Measurements from ENCODE around the gene RERGL.

Gene RERGL, protein sequence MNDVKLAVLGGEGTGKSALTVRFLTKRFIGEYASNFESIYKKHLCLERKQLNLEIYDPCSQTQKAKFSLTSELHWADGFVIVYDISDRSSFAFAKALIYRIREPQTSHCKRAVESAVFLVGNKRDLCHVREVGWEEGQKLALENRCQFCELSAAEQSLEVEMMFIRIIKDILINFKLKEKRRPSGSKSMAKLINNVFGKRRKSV
- total RNA-seq = 0 to 0.11 (median 0) reads per million in 9 experiments

DNA sequence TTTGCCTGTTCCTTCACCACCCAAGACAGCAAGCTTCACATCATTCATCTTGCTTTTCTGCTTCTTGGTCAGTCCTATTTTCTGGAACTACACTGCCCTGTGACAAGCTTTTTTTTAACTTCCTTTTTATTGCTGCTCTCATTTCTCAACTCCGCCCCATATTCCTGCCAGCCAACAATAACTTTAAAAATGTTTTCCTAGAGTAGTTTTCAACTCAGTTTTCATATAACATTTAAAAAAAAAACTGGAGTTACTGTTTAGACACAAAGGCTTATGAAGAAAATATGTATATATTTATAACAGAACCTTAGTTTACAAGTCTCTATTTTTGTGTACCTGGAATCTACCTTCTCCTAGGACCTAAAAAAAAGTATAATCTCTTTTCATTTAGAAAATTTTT is at the start of gene RERGL:
TSS of gene RERGL (minus strand) at position 101 of the 400 bp plus-strand sequence. CDS start at position 48, 53 bp downstream.
- Mint-ChIP-seq H3K4me3 (no peak within 1 kb of the TSS), H3K27ac (no peak within 1 kb of the TSS), H3K27me3 (no peaks in the 10 kb centered on the region), H3K9me3 (peaks cover 2 to 9% of the 10 kb centered on the region in 2 donors), H3K4me1 (ENCODE audit: low read depth in 2 of 2) (no peaks in the 10 kb centered on the region), H3K36me3 (ENCODE audit: insufficient read depth) (no peaks in the 10 kb centered on the region)
- no peak for ATAC-seq (replicated peaks)
- no peak for DNase-seq

DNA sequence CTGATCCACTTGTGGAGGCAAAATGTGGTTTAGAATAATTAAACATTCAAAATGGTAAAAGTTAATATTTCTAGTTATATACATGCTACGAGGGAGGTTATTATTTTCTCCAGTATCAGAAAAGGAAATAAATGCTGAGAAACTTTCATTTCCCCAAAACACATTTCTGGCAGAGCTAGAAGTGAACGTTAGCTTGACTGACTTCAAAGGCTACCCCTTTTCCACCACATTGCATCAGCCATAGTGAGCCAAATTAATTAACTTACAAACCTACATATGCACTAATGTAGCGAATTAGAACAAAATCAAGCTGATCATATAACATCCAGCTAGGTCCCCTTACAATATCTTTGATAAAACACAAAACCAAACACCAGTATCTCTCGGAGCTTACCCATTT is 49.3 kb upstream of the RERGL start:
- Mint-ChIP-seq H3K36me3 (ENCODE audit: insufficient read depth) (no peaks in the 10 kb centered on the region), H3K4me3 (no peak overlapping the region), H3K27me3 (no peaks in the 10 kb centered on the region), H3K27ac (no peak overlapping the region), H3K4me1 (ENCODE audit: low read depth in 2 of 2) (no peaks in the 10 kb centered on the region), H3K9me3 (no peaks in the 10 kb centered on the region)
- no peak for DNase-seq
- no peak for ATAC-seq (replicated peaks)

DNA sequence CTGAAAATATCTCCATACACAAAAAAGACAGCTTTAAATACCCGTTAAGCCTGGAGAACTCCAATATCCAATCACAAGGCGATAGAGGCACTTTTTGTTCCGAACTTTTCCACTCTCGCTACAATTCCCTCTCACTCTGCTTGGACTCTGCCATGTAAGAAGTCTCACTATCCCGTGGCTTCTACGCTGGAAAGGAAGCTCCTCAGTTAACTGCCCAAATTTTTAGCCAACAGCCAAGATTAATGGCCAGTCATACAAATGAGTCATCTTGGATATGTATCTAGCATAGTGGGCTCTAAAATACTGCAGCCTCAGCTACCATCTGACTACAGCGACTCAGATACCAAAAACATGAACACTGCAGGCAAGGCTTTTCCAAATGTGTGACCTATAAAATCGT is 45.5 kb upstream of the RERGL start:
- H3K36me3 Mint-ChIP-seq (ENCODE audit: insufficient read depth) = no peaks in the 10 kb centered on the region
- ATAC-seq (replicated peaks) = no peak

DNA sequence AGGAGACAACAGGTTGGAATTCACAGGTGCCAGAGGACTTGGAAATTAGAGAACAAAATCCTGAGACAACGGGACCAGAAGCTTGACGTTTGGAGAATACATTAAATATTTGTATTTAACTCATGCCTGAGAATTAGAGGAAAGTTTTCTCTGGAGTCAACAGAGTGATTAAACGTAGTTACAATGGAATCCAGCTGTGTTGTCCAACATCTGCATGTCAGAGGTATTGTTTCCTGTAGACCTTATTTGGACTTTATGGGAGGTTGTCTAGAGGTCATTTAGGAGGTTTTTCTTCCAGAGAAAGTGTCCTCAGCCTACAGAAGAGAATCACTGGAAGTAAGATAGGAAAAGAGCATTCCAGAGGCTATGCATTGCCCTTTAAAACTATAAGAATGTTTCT is 45.1 kb upstream of the RERGL start:
- no peak for DNase-seq
- H3K36me3 Mint-ChIP-seq (ENCODE audit: insufficient read depth) = no peaks in the 10 kb centered on the region
- no peak overlapping the region for H3K27ac Mint-ChIP-seq
- H3K4me1 Mint-ChIP-seq (ENCODE audit: low read depth in 2 of 2) = no peaks in the 10 kb centered on the region
- no peak for ATAC-seq (replicated peaks)
- H3K9me3 Mint-ChIP-seq = no peaks in the 10 kb centered on the region
- no peaks in the 10 kb centered on the region for H3K27me3 Mint-ChIP-seq
- H3K4me3 Mint-ChIP-seq = no peak overlapping the region

More for the DNA sequence above, 45.5 kb upstream of the RERGL start:
- DNase-seq = no peak
- Mint-ChIP-seq H3K4me1 (ENCODE audit: low read depth in 2 of 2) (no peaks in the 10 kb centered on the region), H3K9me3 (no peaks in the 10 kb centered on the region), H3K27me3 (no peaks in the 10 kb centered on the region), H3K27ac (no peak overlapping the region), H3K4me3 (no peak overlapping the region)

DNA sequence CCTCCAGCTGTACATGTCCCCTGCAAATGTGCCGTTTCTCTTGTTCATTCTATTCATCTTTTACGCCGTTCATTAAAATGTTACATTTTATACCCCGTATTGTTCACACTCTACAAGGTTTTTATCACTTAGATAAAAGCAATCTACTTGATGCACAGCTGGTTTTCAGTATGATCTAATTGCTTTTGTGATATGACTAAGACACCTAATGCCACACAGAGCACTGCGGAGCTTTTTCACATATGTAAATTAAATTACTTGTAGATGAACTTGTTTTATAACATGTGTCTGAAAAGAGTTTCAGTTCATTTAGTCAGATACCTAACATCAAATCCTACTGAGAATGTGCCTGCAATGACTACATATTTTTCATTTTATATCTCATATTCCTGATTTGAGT is 40.9 kb upstream of the RERGL start:
- no peak overlapping the region for H3K4me3 Mint-ChIP-seq
- DNase-seq (no peak), ATAC-seq (replicated peaks) (no peak)
- H3K4me1 Mint-ChIP-seq (ENCODE audit: low read depth in 2 of 2) = no peaks in the 10 kb centered on the region
- no peak overlapping the region for H3K27ac Mint-ChIP-seq
- no peaks in the 10 kb centered on the region for H3K36me3 Mint-ChIP-seq (ENCODE audit: insufficient read depth)
- peaks cover 9 to 14% of the 10 kb centered on the region in 2 donors for H3K9me3 Mint-ChIP-seq
- H3K27me3 Mint-ChIP-seq = no peaks in the 10 kb centered on the region

DNA sequence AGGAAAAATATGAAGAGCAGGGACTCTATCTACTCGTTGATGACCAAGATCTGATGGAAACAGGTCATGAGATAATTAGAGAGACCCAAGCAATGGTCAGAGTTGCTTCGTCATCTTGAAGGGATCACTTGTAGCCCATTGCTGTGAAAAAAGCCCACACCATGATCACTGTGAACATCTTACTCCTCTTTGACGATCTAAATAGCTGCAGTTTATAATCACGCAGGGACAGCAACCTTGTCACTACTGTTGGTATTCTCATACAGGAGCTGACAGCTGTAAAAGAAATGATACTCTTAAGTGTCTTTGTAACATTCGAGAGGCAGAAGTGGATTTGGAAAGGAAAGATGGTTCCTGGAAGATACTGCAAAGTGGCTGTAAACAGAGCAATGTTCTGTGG is 33.7 kb upstream of the RERGL start:
- no peaks in the 10 kb centered on the region for H3K27me3 Mint-ChIP-seq
- H3K27ac Mint-ChIP-seq = no peak overlapping the region
- no peaks in the 10 kb centered on the region for H3K4me1 Mint-ChIP-seq (ENCODE audit: low read depth in 2 of 2)
- no peaks in the 10 kb centered on the region for H3K36me3 Mint-ChIP-seq (ENCODE audit: insufficient read depth)
- no peak overlapping the region for H3K4me3 Mint-ChIP-seq
- no peak for DNase-seq
- H3K9me3 Mint-ChIP-seq = peaks cover 7 to 9% of the 10 kb centered on the region in 2 donors
- ATAC-seq (replicated peaks) = no peak

DNA sequence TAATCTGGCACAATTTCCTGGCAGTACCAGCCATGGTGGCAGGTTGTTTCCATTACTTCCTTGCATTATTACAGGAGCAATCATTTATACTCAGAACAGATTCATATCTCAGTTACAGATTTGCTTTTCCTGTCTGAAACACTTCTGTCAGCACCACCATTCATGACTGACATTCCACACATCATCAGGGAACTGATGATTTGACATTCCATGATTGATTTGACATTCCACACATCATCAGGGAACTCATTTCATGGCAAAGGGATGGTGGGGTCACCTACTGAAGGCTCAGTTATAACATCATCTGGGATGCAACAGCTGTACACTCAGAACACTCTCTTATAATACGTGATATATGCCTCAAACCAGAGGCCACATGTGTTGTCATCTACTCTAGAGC is 30.9 kb upstream of the RERGL start:
- ATAC-seq (replicated peaks) (no peak), DNase-seq (no peak)
- no peaks in the 10 kb centered on the region for H3K4me1 Mint-ChIP-seq (ENCODE audit: low read depth in 2 of 2)
- H3K36me3 Mint-ChIP-seq (ENCODE audit: insufficient read depth) = no peaks in the 10 kb centered on the region
- no peaks in the 10 kb centered on the region for H3K27me3 Mint-ChIP-seq
- H3K4me3 Mint-ChIP-seq = no peak overlapping the region
- H3K9me3 Mint-ChIP-seq = peaks cover 0 to 2% of the 10 kb centered on the region in 2 donors
- no peak overlapping the region for H3K27ac Mint-ChIP-seq

DNA sequence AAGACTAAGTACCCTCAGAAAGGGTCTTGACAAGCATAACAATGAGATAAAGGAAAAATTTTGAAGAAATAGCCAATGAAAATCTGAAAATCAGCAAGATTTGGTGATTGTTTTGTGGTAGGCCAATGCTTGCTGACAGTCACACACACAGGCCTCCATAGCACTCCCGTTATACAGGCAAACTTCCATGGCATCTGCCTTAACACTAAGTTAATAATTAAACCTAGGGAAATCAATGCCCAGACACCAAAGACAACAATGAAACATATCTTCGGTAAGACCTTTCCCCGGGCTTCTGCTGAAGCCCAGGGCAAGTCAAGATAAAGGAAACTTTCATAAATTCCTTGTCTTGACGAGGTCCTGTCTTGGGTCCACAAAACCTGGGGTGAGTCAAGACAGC is 18.6 kb upstream of the RERGL start:
- no peaks in the 10 kb centered on the region for H3K4me1 Mint-ChIP-seq (ENCODE audit: low read depth in 2 of 2)
- H3K27me3 Mint-ChIP-seq = no peaks in the 10 kb centered on the region
- no peak overlapping the region for H3K27ac Mint-ChIP-seq
- DNase-seq (no peak), ATAC-seq (replicated peaks) (no peak)
- peaks cover 0 to 2% of the 10 kb centered on the region in 2 donors for H3K9me3 Mint-ChIP-seq
- H3K36me3 Mint-ChIP-seq (ENCODE audit: insufficient read depth) = no peaks in the 10 kb centered on the region
- no peak overlapping the region for H3K4me3 Mint-ChIP-seq

DNA sequence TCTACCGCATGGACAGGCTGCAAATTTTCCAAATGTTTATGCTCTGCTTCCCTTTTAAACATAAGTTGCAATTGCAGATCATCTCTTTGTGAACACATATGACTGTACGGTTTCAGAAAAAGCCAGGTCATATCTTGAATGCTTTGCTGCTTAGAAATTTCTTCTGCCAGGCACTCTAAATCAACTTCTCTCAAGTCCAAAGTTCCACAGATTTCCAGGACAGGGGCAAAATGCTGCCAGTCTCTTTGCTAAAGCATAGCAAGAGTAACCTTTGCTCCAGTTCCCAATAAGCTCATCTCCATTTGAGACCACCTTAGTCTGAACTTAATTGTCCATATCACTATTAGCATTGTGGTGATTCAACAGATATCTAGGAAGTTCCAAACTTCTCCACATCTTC is 13.6 kb upstream of the RERGL start:
- Mint-ChIP-seq H3K4me1 (ENCODE audit: low read depth in 2 of 2) (no peaks in the 10 kb centered on the region), H3K36me3 (ENCODE audit: insufficient read depth) (no peaks in the 10 kb centered on the region), H3K27ac (no peak overlapping the region), H3K9me3 (peaks cover 9 to 12% of the 10 kb centered on the region in 2 donors), H3K27me3 (no peaks in the 10 kb centered on the region), H3K4me3 (no peak overlapping the region)
- DNase-seq = no peak
- no peak for ATAC-seq (replicated peaks)

DNA sequence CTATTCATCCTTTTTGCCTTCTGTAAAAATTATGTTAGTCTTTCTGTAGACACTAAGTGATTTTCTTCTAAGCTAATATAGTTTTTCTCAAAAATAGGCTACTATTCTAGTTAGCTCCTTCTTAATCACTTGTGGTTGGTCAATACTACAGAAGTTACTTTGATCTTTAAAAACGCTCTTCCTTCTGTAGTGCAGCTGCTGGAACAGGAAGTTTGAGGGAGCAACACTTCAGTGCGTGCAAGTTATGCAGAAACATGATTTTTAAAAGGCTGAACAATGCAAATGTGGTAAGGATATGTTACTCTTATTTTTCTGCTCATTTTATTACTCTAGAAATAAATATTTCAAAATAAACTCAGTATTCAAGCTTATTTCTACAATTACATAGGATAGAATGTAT is 11.1 kb upstream of the RERGL start:
- no peaks in the 10 kb centered on the region for H3K36me3 Mint-ChIP-seq (ENCODE audit: insufficient read depth)
- no peaks in the 10 kb centered on the region for H3K27me3 Mint-ChIP-seq
- H3K9me3 Mint-ChIP-seq = peaks cover 9 to 12% of the 10 kb centered on the region in 2 donors
- no peaks in the 10 kb centered on the region for H3K4me1 Mint-ChIP-seq (ENCODE audit: low read depth in 2 of 2)
- no peak overlapping the region for H3K4me3 Mint-ChIP-seq
- ATAC-seq (replicated peaks) (no peak), DNase-seq (no peak)
- no peak overlapping the region for H3K27ac Mint-ChIP-seq

DNA sequence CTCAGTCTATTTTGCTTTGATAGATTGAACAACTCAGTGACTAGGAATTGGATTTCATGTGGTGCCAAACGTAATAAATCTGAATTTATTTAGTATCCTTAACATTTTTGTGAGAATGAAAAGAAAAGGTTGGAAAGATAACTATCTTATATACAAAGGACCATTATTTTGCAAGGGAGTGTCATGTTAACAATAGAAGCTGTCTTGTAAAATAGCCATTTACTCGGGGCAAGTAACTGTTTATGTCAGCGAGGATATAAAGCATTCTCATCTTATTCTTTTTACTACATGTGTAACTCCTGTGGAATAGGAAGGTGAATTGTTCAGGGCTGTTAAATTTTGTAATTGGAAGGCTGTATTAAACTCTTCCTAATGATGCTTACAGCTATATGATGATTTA is 5.9 kb downstream of the RERGL start:
- DNase-seq = no peak
- no peak overlapping the region for H3K4me3 Mint-ChIP-seq
- ATAC-seq (replicated peaks) = no peak
- H3K27ac Mint-ChIP-seq = no peak overlapping the region
- no peaks in the 10 kb centered on the region for H3K9me3 Mint-ChIP-seq
- no peaks in the 10 kb centered on the region for H3K4me1 Mint-ChIP-seq (ENCODE audit: low read depth in 2 of 2)
- H3K36me3 Mint-ChIP-seq (ENCODE audit: insufficient read depth) = no peaks in the 10 kb centered on the region
- no peaks in the 10 kb centered on the region for H3K27me3 Mint-ChIP-seq

DNA sequence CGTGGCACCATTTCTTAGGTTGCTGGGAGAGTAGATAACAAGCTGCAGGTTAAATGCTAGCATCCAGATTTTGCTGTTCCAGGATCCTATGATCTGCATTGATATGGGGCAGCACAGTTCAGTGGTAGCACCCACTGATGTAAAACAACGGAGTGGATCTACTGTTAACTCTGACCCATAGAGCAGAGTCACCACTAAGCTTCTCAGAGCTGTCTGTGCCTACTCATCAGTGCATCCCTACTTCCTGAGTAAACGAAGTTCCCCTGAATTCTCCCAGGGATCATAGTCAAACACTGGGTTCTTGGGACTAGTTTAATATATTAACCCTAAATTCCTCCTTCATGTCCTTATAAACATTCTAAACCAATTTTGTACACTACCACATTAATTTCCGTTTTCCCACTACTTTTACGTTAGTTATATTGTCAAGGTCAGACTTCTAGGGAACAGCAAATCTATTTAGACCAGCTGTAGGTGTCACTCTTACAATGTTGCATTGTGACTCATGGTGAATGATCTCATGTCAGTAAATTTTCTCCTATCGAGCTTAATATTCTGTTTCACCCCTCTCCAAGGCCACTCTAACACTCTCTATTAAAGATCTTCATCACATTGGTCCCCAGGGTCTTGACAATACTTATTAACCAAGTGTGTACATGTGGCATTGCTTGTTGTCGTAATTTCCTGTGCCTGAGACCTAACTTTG is 10.3 kb downstream of the RERGL start:
- ATAC-seq (replicated peaks) (no peak), DNase-seq (no peak)
- Mint-ChIP-seq H3K27me3 (no peaks in the 10 kb centered on the region), H3K4me1 (ENCODE audit: low read depth in 2 of 2) (no peaks in the 10 kb centered on the region), H3K27ac (no peak overlapping the region), H3K4me3 (no peak overlapping the region), H3K9me3 (no peaks in the 10 kb centered on the region), H3K36me3 (ENCODE audit: insufficient read depth) (no peaks in the 10 kb centered on the region)

DNA sequence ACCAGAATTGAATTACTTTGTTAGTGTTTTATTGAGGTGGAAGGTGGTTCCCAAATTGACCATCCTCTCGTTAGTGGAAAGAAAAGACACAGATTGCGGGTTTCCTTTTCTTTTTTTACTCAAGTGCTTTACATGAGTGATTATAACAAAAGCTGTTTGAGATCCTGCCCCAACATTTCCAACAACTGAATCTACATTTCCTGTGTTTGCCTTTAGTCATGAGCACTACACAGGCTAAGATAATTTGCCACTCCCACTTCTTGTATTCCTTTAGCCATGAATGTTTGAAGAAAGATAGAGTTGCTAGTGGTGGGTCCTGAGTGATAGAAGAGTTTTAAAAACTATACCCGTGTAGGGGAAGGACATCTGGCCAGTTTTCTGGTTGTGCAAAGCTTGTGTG is 16.0 kb downstream of the RERGL start:
- DNase-seq (no peak), ATAC-seq (replicated peaks) (no peak)
- no peak overlapping the region for H3K4me3 Mint-ChIP-seq
- no peaks in the 10 kb centered on the region for H3K27me3 Mint-ChIP-seq
- peaks cover 4 to 6% of the 10 kb centered on the region in 2 donors for H3K9me3 Mint-ChIP-seq
- H3K36me3 Mint-ChIP-seq (ENCODE audit: insufficient read depth) = no peaks in the 10 kb centered on the region
- no peaks in the 10 kb centered on the region for H3K4me1 Mint-ChIP-seq (ENCODE audit: low read depth in 2 of 2)
- H3K27ac Mint-ChIP-seq = no peak overlapping the region

DNA sequence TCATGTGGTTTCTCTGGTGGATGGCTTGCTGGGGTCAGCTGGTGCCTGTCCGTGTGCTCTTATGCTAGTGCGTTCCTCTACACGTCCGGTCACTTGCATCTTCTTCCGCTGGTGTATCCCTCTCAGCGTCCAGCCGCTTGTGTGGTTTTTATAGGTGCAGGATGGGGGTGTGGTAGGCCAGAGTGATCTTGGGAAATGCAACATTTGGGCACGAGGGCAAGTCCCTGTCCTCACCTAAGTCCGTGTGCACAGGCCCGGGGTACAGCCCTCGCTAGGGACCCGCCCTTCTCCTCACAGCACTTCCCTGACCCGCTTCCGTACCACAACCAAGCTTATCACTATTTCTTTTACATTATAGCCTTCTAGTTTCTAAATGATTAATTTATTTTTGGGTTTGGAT is 17.3 kb downstream of the RERGL start:
- no peaks in the 10 kb centered on the region for H3K36me3 Mint-ChIP-seq (ENCODE audit: insufficient read depth)
- DNase-seq (no peak), ATAC-seq (replicated peaks) (no peak)
- peaks cover 6% of the 10 kb centered on the region in 2 donors for H3K9me3 Mint-ChIP-seq
- no peak overlapping the region for H3K4me3 Mint-ChIP-seq
- no peak overlapping the region for H3K27ac Mint-ChIP-seq
- H3K27me3 Mint-ChIP-seq = no peaks in the 10 kb centered on the region
- H3K4me1 Mint-ChIP-seq (ENCODE audit: low read depth in 2 of 2) = no peaks in the 10 kb centered on the region
